IPS DF 6.9 (cell line): Measurements from ENCODE around the gene UBAC2.

Experiments
- DNase-seq: peaks from one replicate; pipeline ENCODE4 v3.0.0-alpha.2; 2013; ENCODE audit warnings: low read depth, low spot score
- H3K27ac ChIP-seq: one replicate; pipeline ENCODE4 v1.5.1; 2013; ENCODE audit warnings: low read length, control low read depth
- H3K27me3 ChIP-seq: 2 replicates; pipeline ENCODE4 v1.6.1; 2013; ENCODE audit warnings: mild to moderate bottlenecking, low read length; ENCODE audit not compliant: control insufficient read depth, insufficient read depth
- H3K36me3 ChIP-seq: 2 replicates; pipeline ENCODE4 v1.6.1; 2013; ENCODE audit warnings: low read length; ENCODE audit not compliant: control insufficient read depth, insufficient read depth
- H3K4me1 ChIP-seq: 2 replicates; pipeline ENCODE4 v1.6.1; 2013; ENCODE audit warnings: low read length; ENCODE audit not compliant: control insufficient read depth, insufficient read depth
- H3K4me3 ChIP-seq: 2 replicates; pipeline ENCODE4 v1.5.1; 2013; ENCODE audit warnings: mild to moderate bottlenecking, low read length
- H3K9me3 ChIP-seq: 2 replicates; pipeline ENCODE4 v1.6.1; 2013; ENCODE audit warnings: low read length, inconsistent platforms; ENCODE audit not compliant: control insufficient read depth, insufficient read depth
- WGBS: extraction: QIAGEN DNeasy Blood & Tissue Kit; methylation state at CpG from one replicate; pipeline ENCODE4 v1.1.7; 2013; ENCODE audit warnings: mixed read lengths, missing lambda C conversion rate; ENCODE audit not compliant: insufficient read length, insufficient coverage; 5-methylcytosine and 5-hydroxymethylcytosine counted together

UBAC2 gene

DNA sequence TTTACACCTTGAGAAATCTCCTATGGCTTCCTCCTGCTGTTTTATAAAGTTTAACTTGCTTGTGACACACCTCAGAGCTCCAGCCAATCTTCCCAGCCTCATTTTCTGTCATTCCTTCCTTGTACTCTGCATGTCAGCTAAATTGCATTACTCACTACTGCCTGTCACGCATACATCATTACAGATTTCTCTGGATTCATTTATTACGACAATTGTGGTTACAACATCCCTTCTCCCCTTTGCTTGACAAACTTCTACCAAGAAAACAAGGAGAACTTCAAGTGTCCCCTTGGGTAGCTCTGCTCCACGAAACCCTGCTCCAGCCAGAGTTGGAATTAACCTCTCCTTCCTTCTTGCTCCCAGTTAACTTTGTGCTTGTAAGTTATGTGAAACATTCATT, 79.5 kb downstream of the UBAC2 start:
- H3K4me1 ChIP-seq: peaks cover 3% of the 10 kb centered on the region; the same call in 1 of the 2 replicates
- H3K27ac ChIP-seq: no peak overlapping the region
- DNase-seq: no peak
- no CpG with 5 or more reads among the region's 3 CpGs for WGBS
- no peaks in the 10 kb centered on the region for H3K9me3 ChIP-seq
- no peaks in the 10 kb centered on the region for H3K27me3 ChIP-seq
- H3K4me3 ChIP-seq: no peak overlapping the region
- H3K36me3 ChIP-seq: no peaks in the 10 kb centered on the region

DNA sequence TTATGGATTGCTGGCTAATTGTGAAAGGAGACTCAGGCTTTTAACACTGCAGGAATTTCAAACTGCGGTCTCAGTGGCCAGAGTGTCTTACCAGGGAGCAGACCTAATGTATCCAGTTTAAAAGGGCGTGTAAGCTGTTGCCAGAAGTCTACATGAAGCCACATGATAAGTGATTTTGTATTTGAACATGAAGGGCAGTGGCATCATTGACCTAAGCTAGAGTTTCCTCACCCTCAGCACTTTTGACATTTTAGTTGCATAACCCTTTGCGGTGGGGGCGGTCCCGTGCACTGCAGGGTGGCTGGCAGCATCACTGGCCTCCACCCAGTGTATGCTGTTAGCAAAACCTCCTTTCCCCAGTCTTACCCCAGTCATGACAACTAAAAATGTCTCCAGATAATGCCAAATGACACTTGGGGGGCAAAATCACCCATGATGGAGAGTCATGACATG, 81.2 kb downstream of the UBAC2 start:
- Histone ChIP-seq H3K36me3 (no peaks in the 10 kb centered on the region), H3K4me1 (no peaks in the 10 kb centered on the region), H3K27ac (no peak overlapping the region), H3K9me3 (no peaks in the 10 kb centered on the region), H3K27me3 (no peaks in the 10 kb centered on the region), H3K4me3 (no peak overlapping the region)
- no CpG with 5 or more reads among the region's 5 CpGs for WGBS
- no peak for DNase-seq

DNA sequence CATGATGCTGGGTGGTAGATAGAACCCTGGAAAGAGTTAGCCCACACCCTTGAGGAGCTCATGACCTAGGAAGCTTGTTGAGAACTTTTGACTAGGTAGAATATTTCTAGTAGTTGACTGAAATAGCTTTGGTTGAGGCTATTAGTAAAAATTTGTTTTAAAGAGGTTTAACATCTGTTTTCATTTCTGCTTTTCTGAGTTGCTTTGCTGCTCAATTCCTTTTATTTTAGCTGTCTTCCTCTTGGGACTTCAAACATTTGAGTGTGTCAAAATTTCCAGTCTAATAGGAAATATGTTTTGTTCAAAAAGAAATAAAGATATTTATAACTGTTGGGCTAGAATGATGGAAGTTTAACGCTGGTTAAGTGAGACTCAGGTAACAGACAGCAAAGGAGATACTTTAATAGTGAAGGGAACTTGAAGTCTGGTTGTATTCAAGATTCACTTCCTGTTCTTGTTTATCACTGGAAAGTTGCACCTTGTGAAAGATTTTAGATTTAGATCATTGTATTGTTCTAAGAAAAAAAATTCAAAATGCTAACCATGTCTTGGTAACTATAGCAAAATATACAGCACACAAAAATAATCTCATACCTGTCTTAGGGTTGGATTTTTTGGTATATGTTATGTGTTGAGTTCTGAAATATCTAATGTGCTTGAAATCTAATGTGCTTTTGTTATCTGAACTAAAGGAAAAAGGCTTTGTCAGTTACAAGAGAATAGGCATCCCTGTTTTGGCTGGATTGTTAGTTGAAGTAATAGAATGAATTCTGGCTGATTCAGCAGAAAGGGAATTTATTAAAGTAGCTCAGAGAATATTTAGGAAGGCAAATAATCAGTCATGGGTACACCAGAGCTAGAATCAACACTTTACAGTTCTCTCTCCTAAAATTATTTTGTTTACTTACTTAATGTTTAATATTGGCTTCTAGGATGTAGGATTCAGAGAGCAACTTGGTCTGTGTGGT, 81.9 kb downstream of the UBAC2 start:
- Histone ChIP-seq H3K27ac (no peak overlapping the region), H3K27me3 (no peaks in the 10 kb centered on the region), H3K4me1 (no peaks in the 10 kb centered on the region), H3K4me3 (no peak overlapping the region), H3K9me3 (no peaks in the 10 kb centered on the region), H3K36me3 (no peaks in the 10 kb centered on the region)
- no peak for DNase-seq
- no CpG with 5 or more reads among the region's 1 CpG for WGBS

DNA sequence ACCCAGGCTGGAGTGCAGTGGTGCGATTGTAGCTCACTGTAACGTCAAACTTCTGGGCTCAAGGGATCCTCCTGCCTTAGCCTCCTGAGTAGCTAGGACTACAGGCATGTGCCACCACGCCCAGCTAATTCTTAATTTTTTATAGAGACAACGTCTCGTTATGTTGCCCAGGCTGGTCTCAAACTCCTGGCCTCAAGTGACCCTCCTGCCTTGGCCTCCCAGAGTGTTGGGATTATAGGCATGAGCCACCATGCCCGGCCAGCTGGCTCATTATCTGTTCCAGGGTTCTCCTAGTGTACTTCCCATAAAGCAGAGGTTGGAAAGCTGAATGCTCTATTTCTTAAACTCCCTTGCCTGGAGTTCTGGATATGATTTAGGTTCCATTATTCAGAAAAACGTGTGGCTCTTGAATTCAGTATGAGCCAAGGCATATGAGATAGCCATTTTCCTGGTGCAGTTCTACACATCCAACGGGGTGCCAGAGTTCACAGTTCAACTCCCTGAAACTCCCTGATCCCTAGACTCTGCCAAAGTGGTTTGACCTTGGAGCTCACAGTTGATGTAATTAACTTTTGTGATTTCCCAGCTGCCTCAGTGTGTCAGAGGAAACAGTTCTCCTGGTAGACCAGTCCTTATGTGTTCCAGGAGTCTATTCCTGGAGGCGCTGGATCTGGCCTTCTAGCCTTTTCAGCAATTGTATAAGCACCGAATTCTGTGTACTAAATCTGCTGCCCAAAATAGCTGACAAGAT, 85.0 kb downstream of the UBAC2 start:
- no peaks in the 10 kb centered on the region for H3K36me3 ChIP-seq
- no peaks in the 10 kb centered on the region for H3K9me3 ChIP-seq
- no peaks in the 10 kb centered on the region for H3K27me3 ChIP-seq
- H3K4me3 ChIP-seq: no peak overlapping the region
- no peak overlapping the region for H3K27ac ChIP-seq
- H3K4me1 ChIP-seq: no peaks in the 10 kb centered on the region
- no CpG with 5 or more reads among the region's 10 CpGs for WGBS
- no peak for DNase-seq

DNA sequence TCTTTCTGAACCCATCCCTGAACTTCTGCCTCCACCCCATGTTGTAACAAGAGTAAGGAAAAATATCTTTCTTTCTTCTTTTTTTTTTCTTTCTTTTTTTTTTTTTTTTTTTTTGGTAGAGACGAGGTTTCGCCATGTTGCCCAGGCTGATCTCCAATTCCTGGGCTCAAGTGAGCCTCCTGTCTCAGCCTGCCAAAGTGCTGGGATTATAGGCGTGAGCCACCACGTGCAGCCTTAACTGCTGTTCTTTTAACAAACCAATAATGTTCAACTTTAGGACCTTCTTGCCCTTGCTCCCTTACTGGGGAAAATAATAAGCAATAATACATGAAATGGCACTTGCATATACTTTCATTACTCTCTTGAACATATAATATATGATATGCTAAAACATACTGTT, 86.9 kb downstream of the UBAC2 start:
- no peaks in the 10 kb centered on the region for H3K9me3 ChIP-seq
- DNase-seq: no peak
- no peaks in the 10 kb centered on the region for H3K4me1 ChIP-seq
- no peak overlapping the region for H3K27ac ChIP-seq
- WGBS: no CpG with 5 or more reads among the region's 4 CpGs
- no peaks in the 10 kb centered on the region for H3K27me3 ChIP-seq
- no peak overlapping the region for H3K4me3 ChIP-seq
- H3K36me3 ChIP-seq: no peaks in the 10 kb centered on the region

DNA sequence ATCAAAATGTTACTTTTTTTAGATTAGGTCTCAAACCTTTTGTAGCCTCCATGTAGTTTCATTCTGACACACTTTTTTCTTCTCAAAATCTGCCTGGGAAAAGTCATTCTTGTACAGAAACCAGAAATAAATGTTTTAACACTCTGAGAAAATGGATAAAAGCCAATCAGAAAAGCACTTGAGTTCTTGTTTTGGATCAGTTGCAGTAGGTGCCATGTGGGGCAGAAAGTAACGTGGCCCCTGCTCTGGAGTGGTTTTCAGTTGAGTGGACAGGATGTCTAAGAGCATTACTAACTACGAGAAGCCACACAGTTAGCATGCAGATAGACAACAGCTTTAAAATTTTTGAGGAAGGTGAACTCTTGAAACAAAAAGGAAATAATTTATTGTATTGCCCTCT, 87.4 kb downstream of the UBAC2 start:
- Histone ChIP-seq H3K4me1 (no peaks in the 10 kb centered on the region), H3K27ac (no peak overlapping the region), H3K27me3 (no peaks in the 10 kb centered on the region), H3K36me3 (no peaks in the 10 kb centered on the region), H3K9me3 (no peaks in the 10 kb centered on the region), H3K4me3 (no peak overlapping the region)
- no CpG with 5 or more reads among the region's 2 CpGs for WGBS
- no peak for DNase-seq

DNA sequence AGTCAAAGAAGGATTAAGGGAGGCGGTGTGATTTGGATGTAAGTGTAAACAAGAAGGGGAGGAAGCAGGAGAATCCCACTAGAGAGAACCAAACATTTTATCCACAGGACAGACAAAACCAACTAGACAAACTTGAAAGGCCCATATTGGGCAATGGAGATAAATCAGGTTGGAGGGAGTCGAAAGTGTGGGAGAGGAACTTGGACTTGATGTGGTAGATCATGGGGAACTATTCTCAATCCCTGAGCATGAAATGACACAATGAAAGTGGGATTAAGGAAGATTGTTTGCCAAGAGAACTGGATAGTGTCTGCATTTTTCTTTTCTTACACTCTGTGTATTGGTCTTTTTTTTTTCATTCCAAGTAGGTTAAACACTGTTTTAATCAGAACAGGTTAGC, 88.6 kb downstream of the UBAC2 start:
- Histone ChIP-seq H3K27me3 (no peaks in the 10 kb centered on the region), H3K4me1 (no peaks in the 10 kb centered on the region), H3K27ac (no peak overlapping the region), H3K4me3 (no peak overlapping the region), H3K36me3 (no peaks in the 10 kb centered on the region), H3K9me3 (no peaks in the 10 kb centered on the region)
- WGBS: 100% methylated on average over 1 of the region's 2 CpGs
- DNase-seq: no peak

DNA sequence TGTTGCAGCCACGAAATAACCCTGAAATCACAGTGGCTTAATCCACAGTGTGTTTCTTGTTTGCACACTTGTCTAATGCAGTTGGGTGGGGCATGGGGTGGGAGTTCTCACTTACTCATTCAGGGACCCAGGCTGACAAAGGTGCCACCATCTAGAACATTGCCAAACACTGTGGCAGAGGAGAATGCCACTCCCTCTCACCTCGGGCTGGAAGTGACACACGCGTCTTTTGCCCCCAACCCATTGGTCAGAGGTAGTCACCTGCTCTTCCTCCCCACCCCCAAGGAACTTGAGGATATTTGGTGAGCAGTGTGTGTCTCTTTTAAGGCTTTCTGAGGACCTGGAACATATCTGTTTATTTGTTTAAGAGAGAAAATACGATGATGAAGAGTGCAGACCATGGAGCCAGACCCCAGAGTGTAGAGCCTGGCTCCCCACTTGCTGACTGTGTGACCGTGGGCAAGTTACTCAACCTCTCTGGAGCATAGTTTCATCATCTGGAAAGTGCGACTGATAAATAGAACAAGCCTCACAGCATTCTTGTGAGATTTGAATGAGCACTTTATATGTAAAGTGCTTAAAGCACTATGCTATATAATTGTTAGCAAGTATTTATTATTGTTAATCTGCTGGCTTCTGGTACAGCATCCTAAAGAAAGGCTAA, 89.2 kb downstream of the UBAC2 start:
- Histone ChIP-seq H3K36me3 (no peaks in the 10 kb centered on the region), H3K27me3 (no peaks in the 10 kb centered on the region), H3K4me3 (no peak overlapping the region), H3K4me1 (no peaks in the 10 kb centered on the region), H3K27ac (no peak overlapping the region), H3K9me3 (no peaks in the 10 kb centered on the region)
- no CpG with 5 or more reads among the region's 7 CpGs for WGBS
- no peak for DNase-seq

DNA sequence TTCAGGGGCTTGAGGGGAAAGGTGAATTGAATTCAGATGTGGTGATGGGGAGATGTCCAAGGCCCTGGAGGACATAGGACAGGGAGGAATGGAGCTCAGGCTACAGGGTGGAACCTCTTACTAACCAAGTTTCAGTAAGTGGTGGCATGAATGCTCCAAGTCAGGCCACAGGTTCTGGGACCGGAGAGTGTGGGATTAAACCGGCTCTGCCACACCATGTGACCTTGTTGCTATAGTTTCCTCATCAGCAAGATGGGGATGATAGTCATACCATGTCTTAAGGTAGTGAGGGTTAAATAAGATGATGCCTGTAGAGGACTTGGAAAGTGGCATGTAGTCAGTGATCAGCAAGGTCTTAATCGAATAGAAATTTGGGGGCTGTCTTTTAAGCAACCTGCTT, 90.2 kb downstream of the UBAC2 start:
- Histone ChIP-seq H3K4me1 (no peaks in the 10 kb centered on the region), H3K27ac (no peak overlapping the region), H3K27me3 (no peaks in the 10 kb centered on the region), H3K36me3 (no peaks in the 10 kb centered on the region), H3K4me3 (no peak overlapping the region), H3K9me3 (no peaks in the 10 kb centered on the region)
- no peak for DNase-seq
- no CpG with 5 or more reads among the region's 3 CpGs for WGBS

DNA sequence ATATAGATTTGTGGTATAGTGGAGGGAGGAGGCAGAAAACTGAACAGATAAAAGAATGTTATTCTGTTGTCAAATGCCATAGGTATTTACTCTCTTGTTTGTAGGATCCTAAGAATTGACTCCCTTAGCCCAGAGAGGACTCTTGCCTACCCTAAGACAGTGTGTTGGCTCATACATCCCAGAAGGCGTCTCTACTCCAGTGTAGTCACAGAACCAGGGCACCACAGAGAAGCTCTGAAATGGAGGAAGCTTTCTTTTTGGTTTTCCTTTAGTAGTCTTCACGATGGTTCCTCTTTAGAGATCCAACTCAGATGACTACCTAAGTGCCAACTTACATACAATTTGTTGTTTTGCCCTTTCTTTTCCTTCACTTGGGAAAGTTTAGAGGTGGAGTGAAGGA, 92.5 kb downstream of the UBAC2 start:
- no peak overlapping the region for H3K4me3 ChIP-seq
- H3K27me3 ChIP-seq: no peaks in the 10 kb centered on the region
- WGBS: no CpG with 5 or more reads among the region's 2 CpGs
- no peak for DNase-seq
- H3K9me3 ChIP-seq: no peaks in the 10 kb centered on the region
- no peak overlapping the region for H3K27ac ChIP-seq
- no peaks in the 10 kb centered on the region for H3K36me3 ChIP-seq
- H3K4me1 ChIP-seq: no peaks in the 10 kb centered on the region
